MCF 10A (cell line): ENCODE data around the gene GORASP2. TPM values are rescaled to one million over a fixed set of nuclear protein-coding genes. Genes with fewer than 3 reads are reported as not detected.

Source experiments
- Bru-seq: library from RNA; stranded (reverse); fragments of 400-500 nt; gene quantifications from one replicate; lab custom pipeline; 2021; lab: Mats Ljungman, UMichigan
- BruChase-seq, 2 experiments: library from RNA; stranded (reverse); fragments of 400-500 nt; gene quantifications; one replicate each; lab custom pipeline; 2021; lab: Mats Ljungman, UMichigan
- BruUV-seq: library from RNA; stranded (reverse); fragments of 400-500 nt; replicated peaks from 2 replicates; lab custom pipeline; 2021; lab: Mats Ljungman, UMichigan
- CTCF ChIA-PET: fragments of 300-600 bp; sonication (Branson Sonifier 250); formaldehyde crosslinking; extraction: SDS; loops from one replicate; lab custom pipeline; 2021; ENCODE audit warnings: antibody characterized with exemption, inconsistent platforms; lab: Yijun Ruan, JAX
- POLR2A ChIA-PET: fragments of 300-600, 350-650 bp; sonication (Branson Sonifier 250); formaldehyde crosslinking; extraction: SDS; loops from one replicate; lab custom pipeline; 2020; ENCODE audit warnings: antibody characterized with exemption, inconsistent platforms; lab: Yijun Ruan, JAX
- DNase-seq: peaks from one replicate; pipeline ENCODE4 v3.0.0-alpha.2; 2018; ENCODE audit not compliant: unreplicated experiment
- H3K27ac Mint-ChIP-seq: one replicate; pipeline ENCODE4 v1.8.0; 2022; ENCODE audit warnings: mild to moderate bottlenecking, low read depth, mixed read lengths; ENCODE audit not compliant: unreplicated experiment
- H3K27me3 Mint-ChIP-seq: one replicate; pipeline ENCODE4 v1.8.0; 2022; ENCODE audit warnings: mixed read lengths; ENCODE audit not compliant: insufficient read depth, unreplicated experiment
- H3K36me3 Mint-ChIP-seq: one replicate; pipeline ENCODE4 v1.8.0; 2022; ENCODE audit warnings: mild to moderate bottlenecking, moderate library complexity, mixed read lengths; ENCODE audit not compliant: insufficient read depth, unreplicated experiment
- H3K4me1 Mint-ChIP-seq: one replicate; pipeline ENCODE4 v1.8.0; 2022; ENCODE audit warnings: mixed read lengths; ENCODE audit not compliant: insufficient read depth, unreplicated experiment
- H3K4me3 Mint-ChIP-seq: one replicate; pipeline ENCODE4 v1.8.0; 2022; ENCODE audit warnings: mild to moderate bottlenecking, moderate library complexity, mixed read lengths; ENCODE audit not compliant: unreplicated experiment
- H3K9me3 Mint-ChIP-seq: one replicate; pipeline ENCODE4 v1.8.0; 2022; ENCODE audit warnings: mixed read lengths; ENCODE audit not compliant: unreplicated experiment
- intact Hi-C: fragments of 100-400 bp; cut with micrococcal nuclease; formaldehyde crosslinking; loops from 2 replicates; pipeline ENCODE4 v1.14.1; 2022
- long read RNA-seq: library from polyadenylated mRNA; stranded (forward); transcript quantifications from one replicate; pipeline ENCODE4 v2.0.0, GENCODE V29; 2022
- total RNA-seq: library from RNA; stranded (reverse); gene quantifications from 2 replicates; pipeline ENCODE4 v1.2.3, GENCODE V29; 2022
- TF ChIP-seq, protein P1 (sequence below): fragments of 200-600 bp; IDR thresholded peaks from one replicate; pipeline ENCODE4 v1.8.0; 2022; ENCODE audit warnings: antibody characterized with exemption, mild to moderate bottlenecking; ENCODE audit not compliant: unreplicated experiment

Gene GORASP2
- total RNA-seq (140 and 168 TPM in 2 replicates), Bru-seq, nascent RNA (percentile 96 among the genes with signal in this experiment), BruChase-seq, experiment 1, labeled RNA remaining after a 6-hour chase (percentile 95 among the genes with signal in this experiment), BruChase-seq, experiment 2, labeled RNA remaining after a 2-hour chase (percentile 92 among the genes with signal in this experiment)
- long read RNA-seq, transcript GORASP2-201 (10 exons, 3,173 nt): major isoform, 631 of 704 reads
- long read RNA-seq, transcript GORASP2-207 (5 exons, 2,096 nt): minor isoform, 7 of 704 reads
- long read RNA-seq, partial matches to known transcripts: 14 of 704 reads
- long read RNA-seq, other reads (novel, unspliced or antisense): 44 of 704 reads

DNA sequence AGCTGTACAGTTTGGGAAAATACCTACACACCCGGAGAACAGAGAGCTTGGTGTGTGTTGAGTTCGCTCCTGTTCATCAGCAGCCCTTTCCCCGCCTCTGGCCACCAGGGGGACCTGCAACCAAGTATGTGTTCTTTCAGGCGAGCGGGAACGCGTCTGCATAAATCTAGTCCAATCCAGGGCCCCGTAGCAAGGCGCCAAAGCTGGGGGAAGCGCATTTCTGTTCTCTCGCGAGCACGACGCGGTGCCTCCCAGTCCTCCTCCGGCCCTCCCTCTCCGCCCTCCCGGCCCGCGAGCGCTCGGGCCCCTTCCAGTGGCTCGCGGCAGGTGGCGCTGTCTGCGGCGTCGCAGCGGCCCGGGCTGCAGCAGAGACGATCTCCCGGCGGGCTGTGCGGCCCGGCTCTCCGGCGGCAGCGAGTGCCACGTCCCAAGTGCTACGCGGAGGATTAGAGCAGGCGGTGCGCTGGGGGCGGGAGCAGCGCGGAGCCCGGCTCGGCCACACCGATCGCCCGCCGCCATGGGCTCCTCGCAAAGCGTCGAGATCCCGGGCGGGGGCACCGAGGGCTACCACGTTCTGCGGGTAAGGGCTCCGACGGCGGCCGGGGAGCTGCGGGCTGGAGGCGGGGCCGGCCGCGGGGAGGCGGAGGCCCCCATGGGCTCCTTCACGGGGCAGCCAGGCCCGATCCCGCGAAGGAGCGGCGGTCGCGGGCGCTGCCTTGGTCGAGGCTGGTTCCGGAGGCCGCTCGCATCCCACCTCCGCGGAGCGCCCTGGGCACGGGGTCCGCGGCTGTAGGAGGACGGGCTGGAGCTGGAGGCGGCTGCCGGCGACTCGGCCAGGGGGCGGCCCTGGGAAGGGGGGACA, at the start of gene GORASP2:
TSS of gene GORASP2 (plus strand) at position 430 of the 862 bp plus-strand sequence. CDS start at position 518, 88 bp downstream.
- TF ChIP-seq, protein P1, sequence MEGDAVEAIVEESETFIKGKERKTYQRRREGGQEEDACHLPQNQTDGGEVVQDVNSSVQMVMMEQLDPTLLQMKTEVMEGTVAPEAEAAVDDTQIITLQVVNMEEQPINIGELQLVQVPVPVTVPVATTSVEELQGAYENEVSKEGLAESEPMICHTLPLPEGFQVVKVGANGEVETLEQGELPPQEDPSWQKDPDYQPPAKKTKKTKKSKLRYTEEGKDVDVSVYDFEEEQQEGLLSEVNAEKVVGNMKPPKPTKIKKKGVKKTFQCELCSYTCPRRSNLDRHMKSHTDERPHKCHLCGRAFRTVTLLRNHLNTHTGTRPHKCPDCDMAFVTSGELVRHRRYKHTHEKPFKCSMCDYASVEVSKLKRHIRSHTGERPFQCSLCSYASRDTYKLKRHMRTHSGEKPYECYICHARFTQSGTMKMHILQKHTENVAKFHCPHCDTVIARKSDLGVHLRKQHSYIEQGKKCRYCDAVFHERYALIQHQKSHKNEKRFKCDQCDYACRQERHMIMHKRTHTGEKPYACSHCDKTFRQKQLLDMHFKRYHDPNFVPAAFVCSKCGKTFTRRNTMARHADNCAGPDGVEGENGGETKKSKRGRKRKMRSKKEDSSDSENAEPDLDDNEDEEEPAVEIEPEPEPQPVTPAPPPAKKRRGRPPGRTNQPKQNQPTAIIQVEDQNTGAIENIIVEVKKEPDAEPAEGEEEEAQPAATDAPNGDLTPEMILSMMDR: peak; percentile 85
- intact Hi-C loops: loop anchor here (2.0 kb wide), 2 partner anchors 112 to 506 kb away; partner anchors contain the start of genes DCAF17 and GAD1
- Mint-ChIP-seq H3K9me3 (peaks cover 9% of the 10 kb centered on the region), H3K27me3 (no peaks in the 10 kb centered on the region), H3K36me3 (no peaks in the 10 kb centered on the region), H3K27ac (peak within 1 kb of the TSS; percentile 99), H3K4me3 (peak within 1 kb of the TSS; percentile 86), H3K4me1 (peaks cover 29% of the 10 kb centered on the region)
- ChIA-PET CTCF (interaction anchor here (0.6 to 2.2 kb wide), 38 partner anchors 9 to 1273 kb away, joined by 3 to 15 read pairs (median 4); partner anchors contain the start of genes DCAF17, GAD1 and METTL8), POLR2A (interaction anchor here (0.6 to 4.5 kb wide), 36 partner anchors 9 to 1466 kb away, joined by 3 to 52 read pairs (median 4); partner anchors contain the start of genes DCAF17, DYNC1I2, GAD1 and METTL8)
- no TSS peak for BruUV-seq
- DNase-seq: peak; percentile 100

DNA sequence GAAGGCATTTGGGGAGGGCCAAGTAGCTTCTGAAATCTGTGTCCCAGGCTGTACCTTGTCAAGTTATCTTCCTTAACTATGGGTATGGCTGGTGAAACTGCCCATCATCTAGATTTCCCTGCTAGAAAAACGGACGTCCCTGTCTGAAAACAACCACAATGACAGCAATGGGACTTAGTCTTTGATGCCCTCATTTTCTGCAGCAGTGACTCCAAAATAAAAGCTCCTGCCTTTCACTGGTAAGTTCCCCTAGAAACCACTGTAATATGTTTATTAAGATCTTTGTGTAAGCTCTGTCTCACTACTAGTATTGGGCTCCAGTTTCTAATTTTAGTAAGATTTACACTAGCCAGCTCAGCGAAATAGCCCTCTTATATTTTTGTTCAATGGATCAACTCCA, 47.2 kb upstream of the GORASP2 start:
- no TSS peak for BruUV-seq
- H3K4me3 Mint-ChIP-seq: no peak overlapping the region
- no peaks in the 10 kb centered on the region for H3K36me3 Mint-ChIP-seq
- peaks cover 37% of the 10 kb centered on the region for H3K4me1 Mint-ChIP-seq
- H3K27me3 Mint-ChIP-seq: peaks cover 28% of the 10 kb centered on the region
- POLR2A ChIA-PET: interaction anchor here (0.8 kb wide), 1 partner anchor 13 kb away, joined by 3 read pairs; no protein-coding TSS in a partner anchor
- intact Hi-C loops: no loop called here
- DNase-seq: no peak
- TF ChIP-seq, protein P1: no peak
- no peaks in the 10 kb centered on the region for H3K9me3 Mint-ChIP-seq
- CTCF ChIA-PET: interaction anchor here (1.1 to 1.9 kb wide), 3 partner anchors 9 to 69 kb away, joined by 3 to 11 read pairs (median 5); no protein-coding TSS in a partner anchor
- H3K27ac Mint-ChIP-seq: no peak overlapping the region

DNA sequence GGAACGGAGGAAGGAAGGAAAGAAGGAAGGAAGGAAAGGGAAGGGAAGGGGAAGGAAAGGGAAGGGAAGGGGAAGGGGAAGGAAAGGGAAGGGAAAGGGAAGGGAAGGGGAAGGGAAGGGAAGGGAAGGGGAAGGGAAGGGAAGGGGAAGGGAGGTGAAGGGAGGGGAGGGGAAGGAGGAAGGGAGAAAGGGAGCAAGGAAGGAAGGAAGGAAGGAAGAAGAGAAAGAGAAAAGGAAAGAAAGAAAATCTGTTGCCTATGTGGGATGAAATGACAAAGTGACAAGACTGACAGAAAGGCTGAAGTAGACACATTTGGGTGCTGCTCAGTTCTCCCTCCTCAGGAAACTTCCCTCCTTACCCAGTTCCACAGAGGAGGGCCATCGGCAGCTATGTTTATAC, 46.3 kb upstream of the GORASP2 start:
- H3K4me1 Mint-ChIP-seq: peaks cover 36% of the 10 kb centered on the region
- no peaks in the 10 kb centered on the region for H3K36me3 Mint-ChIP-seq
- H3K27ac Mint-ChIP-seq: no peak overlapping the region
- peaks cover 28% of the 10 kb centered on the region for H3K27me3 Mint-ChIP-seq
- BruUV-seq: no TSS peak
- DNase-seq: no peak
- H3K9me3 Mint-ChIP-seq: no peaks in the 10 kb centered on the region
- H3K4me3 Mint-ChIP-seq: no peak overlapping the region
- TF ChIP-seq, protein P1: no peak
- CTCF ChIA-PET: interaction anchor here (1.9 kb wide), 1 partner anchor 10 kb away, joined by 11 read pairs; no protein-coding TSS in a partner anchor
- intact Hi-C loops: no loop called here
- POLR2A ChIA-PET: interaction anchor here (0.6 kb wide), 1 partner anchor 42 kb away, joined by 3 read pairs; no protein-coding TSS in a partner anchor
